Lower leg skin (tissue), 3 donors: ENCODE data around the gene TLR6.

Experiments used
- CTCF ChIP-seq, 3 donors: fragments of 450-650 bp; IDR thresholded peaks; one replicate each; pipeline ENCODE4 v1.5.1; 2016; ENCODE audit warnings: antibody characterized with exemption in 3 of 3, mild to moderate bottlenecking in 3 of 3, moderate library complexity in 2 of 3
- POLR2A ChIP-seq, 2 donors: fragments of 450-650 bp; IDR thresholded peaks; one replicate each; pipeline ENCODE4 v1.6.1; 2016 to 2017; ENCODE audit warnings: antibody characterized with exemption in 2 of 2, mild to moderate bottlenecking in 1 of 2, moderate library complexity in 1 of 2

GRCh38 chr4:38889143-38889542, 32.5 kb upstream of the TLR6 start:
- no peak for TF ChIP-seq CTCF (IDR thresholded peaks at IDR 0.05)
- no peak for TF ChIP-seq POLR2A (IDR thresholded peaks at IDR 0.05)
